Nephron (organoid): ENCODE results near the gene PRKAG2.

Source experiments
- H3K27ac Mint-ChIP-seq, 3 experiments: 2 replicates each; pipeline ENCODE4 v1.8.0; 2020; ENCODE audit warnings: mixed read lengths in 3 of 3, mild to moderate bottlenecking in 2 of 3, moderate library complexity in 1 of 3
- H3K27me3 Mint-ChIP-seq: 2 replicates; pipeline ENCODE4 v1.8.0; 2021; ENCODE audit warnings: low read depth, mild to moderate bottlenecking, moderate library complexity, mixed read lengths
- H3K36me3 Mint-ChIP-seq: 2 replicates; pipeline ENCODE4 v1.8.0; 2020; ENCODE audit warnings: low read depth, mixed read lengths
- H3K4me1 Mint-ChIP-seq: 2 replicates; pipeline ENCODE4 v1.8.0; 2020; ENCODE audit warnings: mixed read lengths
- H3K4me3 Mint-ChIP-seq, 3 experiments: 2 replicates each; pipeline ENCODE4 v1.8.0; 2020; ENCODE audit warnings: mild to moderate bottlenecking in 3 of 3, mixed read lengths in 3 of 3, moderate library complexity in 2 of 3
- H3K9me3 Mint-ChIP-seq: 2 replicates; pipeline ENCODE4 v1.8.0; 2020; ENCODE audit warnings: mixed read lengths
- CTCF ChIP-seq, 3 experiments: fragments of 200-600 bp; sonication (generic); IDR thresholded peaks; one replicate each; pipeline ENCODE4 v1.5.0; 2021; ENCODE audit warnings: antibody characterized with exemption in 3 of 3; ENCODE audit not compliant: unreplicated experiment in 3 of 3

The PRKAG2 gene

GRCh38 chr7:151810441-151811232 lies 66.3 kb downstream of the PRKAG2 start:
- TF ChIP-seq CTCF (IDR thresholded peaks at IDR 0.05; ENCODE audit: unreplicated experiment in 3 of 3) = no peak
- H3K27me3 Mint-ChIP-seq = peaks cover 75% of the 10 kb centered on the region
- peak overlapping the region in 1 of 3 experiments; percentile 26 for H3K27ac Mint-ChIP-seq
- no peak overlapping the region for H3K4me3 Mint-ChIP-seq
- H3K36me3 Mint-ChIP-seq = no peaks in the 10 kb centered on the region
- H3K4me1 Mint-ChIP-seq = peaks cover 45% of the 10 kb centered on the region
- no peaks in the 10 kb centered on the region for H3K9me3 Mint-ChIP-seq

GRCh38 chr7:151809864-151810170 lies 67.1 kb downstream of the PRKAG2 start:
- H3K9me3 Mint-ChIP-seq = no peaks in the 10 kb centered on the region
- no peak overlapping the region for H3K4me3 Mint-ChIP-seq

GRCh38 chr7:151809146-151809863 lies 67.6 kb downstream of the PRKAG2 start:
- peaks cover 45% of the 10 kb centered on the region for H3K4me1 Mint-ChIP-seq
- peaks cover 70% of the 10 kb centered on the region for H3K27me3 Mint-ChIP-seq
- H3K36me3 Mint-ChIP-seq = no peaks in the 10 kb centered on the region
- no peaks in the 10 kb centered on the region for H3K9me3 Mint-ChIP-seq
- no peak overlapping the region for H3K4me3 Mint-ChIP-seq
- no peak overlapping the region for H3K27ac Mint-ChIP-seq
- no peak for TF ChIP-seq CTCF (IDR thresholded peaks at IDR 0.05; ENCODE audit: unreplicated experiment in 3 of 3)

More at GRCh38 chr7:151809864-151810170, 67.1 kb downstream of the PRKAG2 start:
- Mint-ChIP-seq H3K27me3 (peaks cover 70% of the 10 kb centered on the region), H3K36me3 (no peaks in the 10 kb centered on the region), H3K27ac (no peak overlapping the region), H3K4me1 (peaks cover 45% of the 10 kb centered on the region)
- TF ChIP-seq CTCF (IDR thresholded peaks at IDR 0.05; ENCODE audit: unreplicated experiment in 3 of 3) = no peak

- Mint-ChIP-seq H3K4me3 (no peak overlapping the region), H3K27me3 (peaks cover 64% of the 10 kb centered on the region), H3K27ac (peak overlapping the region; percentile 88 to 95 (median 88)), H3K4me1 (peaks cover 39% of the 10 kb centered on the region), H3K9me3 (no peaks in the 10 kb centered on the region), H3K36me3 (no peaks in the 10 kb centered on the region)
- no peak for TF ChIP-seq CTCF (IDR thresholded peaks at IDR 0.05; ENCODE audit: unreplicated experiment in 3 of 3)
Measured at GRCh38 chr7:151808400-151809145, 68.3 kb downstream of the PRKAG2 start.

GRCh38 chr7:151807846-151808245 lies 69.1 kb downstream of the PRKAG2 start:
- peaks cover 35% of the 10 kb centered on the region for H3K4me1 Mint-ChIP-seq
- no peaks in the 10 kb centered on the region for H3K9me3 Mint-ChIP-seq
- no peaks in the 10 kb centered on the region for H3K36me3 Mint-ChIP-seq
- peak overlapping the region; percentile 88 to 95 (median 88) for H3K27ac Mint-ChIP-seq
- TF ChIP-seq CTCF (IDR thresholded peaks at IDR 0.05; ENCODE audit: unreplicated experiment in 3 of 3) = no peak
- H3K27me3 Mint-ChIP-seq = peaks cover 56% of the 10 kb centered on the region
- no peak overlapping the region for H3K4me3 Mint-ChIP-seq
